Body of pancreas (tissue), 4 donors: ENCODE data around the gene PIH1D1.

Experiments used
- POLR2A ChIP-seq, 3 donors: fragments of 450-650 bp; IDR thresholded peaks; one replicate each; pipeline ENCODE4 v1.6.1; 2016; ENCODE audit warnings: antibody characterized with exemption in 3 of 3, mild to moderate bottlenecking in 2 of 3
- TF ChIP-seq, protein P1 (sequence below), 7 experiments: fragments of 450-650 bp in 4 of 7; fragments of 200-600 bp in 3 of 7; sonication (generic) in 3 of 7; IDR thresholded peaks; one replicate each; pipeline ENCODE4 v1.5.1; 2016 to 2019; ENCODE audit warnings: antibody characterized with exemption in 7 of 7

DNA sequence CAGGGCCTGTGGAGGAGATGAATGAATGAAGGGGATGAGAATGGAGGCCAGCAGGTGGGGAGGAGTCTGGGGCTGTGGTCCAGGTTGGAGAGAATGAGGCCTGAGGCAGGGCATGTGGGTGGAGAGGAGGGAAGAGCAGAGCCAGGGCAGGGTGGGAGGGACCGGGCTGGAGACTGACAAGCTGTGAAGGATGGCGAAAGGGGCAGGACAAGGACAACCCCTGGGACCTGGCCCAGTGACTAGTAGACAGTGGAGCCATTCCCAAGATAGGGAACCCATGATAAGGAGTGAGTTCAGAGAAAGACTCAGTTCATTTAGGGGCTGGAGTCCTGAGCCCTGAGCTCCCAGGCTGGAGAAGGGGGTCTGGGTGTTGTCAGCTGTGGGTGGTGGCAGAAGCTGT, 31.4 kb downstream of the PIH1D1 start:
- TF ChIP-seq, protein P1, sequence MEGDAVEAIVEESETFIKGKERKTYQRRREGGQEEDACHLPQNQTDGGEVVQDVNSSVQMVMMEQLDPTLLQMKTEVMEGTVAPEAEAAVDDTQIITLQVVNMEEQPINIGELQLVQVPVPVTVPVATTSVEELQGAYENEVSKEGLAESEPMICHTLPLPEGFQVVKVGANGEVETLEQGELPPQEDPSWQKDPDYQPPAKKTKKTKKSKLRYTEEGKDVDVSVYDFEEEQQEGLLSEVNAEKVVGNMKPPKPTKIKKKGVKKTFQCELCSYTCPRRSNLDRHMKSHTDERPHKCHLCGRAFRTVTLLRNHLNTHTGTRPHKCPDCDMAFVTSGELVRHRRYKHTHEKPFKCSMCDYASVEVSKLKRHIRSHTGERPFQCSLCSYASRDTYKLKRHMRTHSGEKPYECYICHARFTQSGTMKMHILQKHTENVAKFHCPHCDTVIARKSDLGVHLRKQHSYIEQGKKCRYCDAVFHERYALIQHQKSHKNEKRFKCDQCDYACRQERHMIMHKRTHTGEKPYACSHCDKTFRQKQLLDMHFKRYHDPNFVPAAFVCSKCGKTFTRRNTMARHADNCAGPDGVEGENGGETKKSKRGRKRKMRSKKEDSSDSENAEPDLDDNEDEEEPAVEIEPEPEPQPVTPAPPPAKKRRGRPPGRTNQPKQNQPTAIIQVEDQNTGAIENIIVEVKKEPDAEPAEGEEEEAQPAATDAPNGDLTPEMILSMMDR (IDR thresholded peaks at IDR 0.05): no peak
- TF ChIP-seq POLR2A (IDR thresholded peaks at IDR 0.05): no peak
